Neuron (in vitro differentiated cells): ENCODE results near the gene OLFML3.
"Not testable (repeated sequence)": the region's sequence is repeated elsewhere in the genome, so short reads cannot be mapped to it uniquely, and the experiment has no call there.

Experiments
- H2AFZ ChIP-seq: one replicate; pipeline ENCODE4 v1.6.1; 2013; ENCODE audit warnings: low read depth, mild to moderate bottlenecking, inconsistent platforms, low read length, moderate library complexity
- H3K27me3 ChIP-seq: one replicate; pipeline ENCODE4 v1.6.1; 2013; ENCODE audit warnings: low read length; ENCODE audit not compliant: insufficient read depth
- H3K36me3 ChIP-seq: one replicate; pipeline ENCODE4 v1.6.1; 2013; ENCODE audit warnings: low read length; ENCODE audit not compliant: insufficient read depth
- H3K4me1 ChIP-seq: one replicate; pipeline ENCODE4 v1.6.1; 2013; ENCODE audit warnings: low read length; ENCODE audit not compliant: insufficient read depth
- H3K4me3 ChIP-seq: 2 replicates; pipeline ENCODE4 v1.5.1; 2013; ENCODE audit warnings: mild to moderate bottlenecking, low read length, moderate library complexity
- H3K9me3 ChIP-seq: one replicate; pipeline ENCODE4 v1.6.1; 2013; ENCODE audit warnings: low read length

Gene OLFML3

GRCh38 chr1:114008480-114008941 is 29.2 kb downstream of the OLFML3 start:
- Histone ChIP-seq H3K36me3 (no peaks in the 10 kb centered on the region), H3K27me3 (no peaks in the 10 kb centered on the region), H3K9me3 (no peaks in the 10 kb centered on the region), H3K4me1 (peaks cover under 1% of the 10 kb centered on the region), H3K4me3 (no peak overlapping the region), H2AFZ (no peak overlapping the region)

- Histone ChIP-seq H2AFZ (no peak overlapping the region), H3K4me3 (no peak overlapping the region), H3K36me3 (no peaks in the 10 kb centered on the region), H3K4me1 (no peaks in the 10 kb centered on the region), H3K27me3 (no peaks in the 10 kb centered on the region), H3K9me3 (no peaks in the 10 kb centered on the region)
These were observed 29.7 kb downstream of the OLFML3 start for GRCh38 chr1:114008993-114009392.

DNA sequence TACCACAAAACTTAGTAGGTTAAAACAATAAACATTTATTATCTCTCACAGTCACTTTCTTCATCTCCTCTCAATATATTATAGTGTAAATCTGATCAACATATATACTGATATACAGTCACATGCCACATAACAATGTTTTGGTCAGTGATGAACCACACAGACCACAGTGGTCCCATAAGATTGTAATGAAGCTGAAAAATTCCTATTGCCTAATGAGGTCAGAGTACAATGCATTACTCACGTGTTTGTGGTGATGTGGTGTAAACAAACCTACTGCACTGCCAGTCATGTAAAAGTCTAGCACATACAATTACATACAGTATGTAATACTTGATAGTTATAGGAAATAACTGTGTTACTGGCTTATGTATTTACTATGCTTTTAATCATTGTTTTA is 30.1 kb downstream of the OLFML3 start:
- Histone ChIP-seq H3K4me3 (no peak overlapping the region), H3K36me3 (no peaks in the 10 kb centered on the region), H3K4me1 (no peaks in the 10 kb centered on the region), H3K27me3 (no peaks in the 10 kb centered on the region), H3K9me3 (no peaks in the 10 kb centered on the region), H2AFZ (no peak overlapping the region)

- H3K9me3 ChIP-seq = no peaks in the 10 kb centered on the region
- H3K4me3 ChIP-seq = no peak overlapping the region
- no peaks in the 10 kb centered on the region for H3K36me3 ChIP-seq
- no peak overlapping the region for H2AFZ ChIP-seq
- H3K27me3 ChIP-seq = no peaks in the 10 kb centered on the region
- H3K4me1 ChIP-seq = no peaks in the 10 kb centered on the region
These were observed 31.3 kb downstream of the OLFML3 start for GRCh38 chr1:114010433-114011184.

- Histone ChIP-seq H2AFZ (no peak overlapping the region), H3K27me3 (peaks cover 3% of the 10 kb centered on the region), H3K4me1 (no peaks in the 10 kb centered on the region), H3K36me3 (no peaks in the 10 kb centered on the region), H3K9me3 (no peaks in the 10 kb centered on the region), H3K4me3 (no peak overlapping the region)
These were observed 32.5 kb downstream of the OLFML3 start for GRCh38 chr1:114011796-114012195.

DNA sequence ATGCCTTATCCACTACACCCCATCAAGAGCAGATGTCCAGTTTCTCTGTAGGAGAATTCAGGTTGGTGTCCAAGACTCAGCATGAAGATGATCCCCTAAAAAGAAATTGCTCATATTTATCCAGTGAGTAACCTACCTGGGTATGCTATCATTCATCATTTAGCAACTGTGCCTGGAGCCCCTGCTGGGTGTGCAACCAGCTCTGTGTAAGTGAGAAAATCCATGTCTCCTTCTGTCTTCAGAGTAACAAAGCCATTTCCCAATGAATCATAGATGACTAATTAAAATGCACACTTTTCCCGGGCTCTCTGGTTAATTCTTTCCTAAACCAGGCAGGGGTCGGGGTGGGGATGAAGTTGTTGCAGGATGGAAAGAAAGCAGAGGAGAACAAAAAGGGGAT is 35.8 kb downstream of the OLFML3 start:
- Histone ChIP-seq H3K27me3 (peaks cover 3% of the 10 kb centered on the region), H3K9me3 (no peaks in the 10 kb centered on the region), H3K36me3 (no peaks in the 10 kb centered on the region), H3K4me3 (no peak overlapping the region), H3K4me1 (no peaks in the 10 kb centered on the region), H2AFZ (no peak overlapping the region)

- not testable (repeated sequence) for H3K4me1 ChIP-seq, H2AFZ ChIP-seq, H3K9me3 ChIP-seq, H3K36me3 ChIP-seq, H3K27me3 ChIP-seq, H3K4me3 ChIP-seq
These were observed 40.5 kb downstream of the OLFML3 start for GRCh38 chr1:114019724-114020123.

GRCh38 chr1:114021665-114022099 is 42.4 kb downstream of the OLFML3 start:
- H2AFZ ChIP-seq = no peak overlapping the region
- no peaks in the 10 kb centered on the region for H3K4me1 ChIP-seq
- no peaks in the 10 kb centered on the region for H3K27me3 ChIP-seq
- no peaks in the 10 kb centered on the region for H3K9me3 ChIP-seq
- H3K4me3 ChIP-seq = no peak overlapping the region
- no peaks in the 10 kb centered on the region for H3K36me3 ChIP-seq

- H3K9me3 ChIP-seq = no peaks in the 10 kb centered on the region
- H3K27me3 ChIP-seq = no peaks in the 10 kb centered on the region
- no peak overlapping the region for H2AFZ ChIP-seq
- no peaks in the 10 kb centered on the region for H3K4me1 ChIP-seq
- no peaks in the 10 kb centered on the region for H3K36me3 ChIP-seq
- no peak overlapping the region for H3K4me3 ChIP-seq
These were observed 43.6 kb downstream of the OLFML3 start for GRCh38 chr1:114022877-114023276.

DNA sequence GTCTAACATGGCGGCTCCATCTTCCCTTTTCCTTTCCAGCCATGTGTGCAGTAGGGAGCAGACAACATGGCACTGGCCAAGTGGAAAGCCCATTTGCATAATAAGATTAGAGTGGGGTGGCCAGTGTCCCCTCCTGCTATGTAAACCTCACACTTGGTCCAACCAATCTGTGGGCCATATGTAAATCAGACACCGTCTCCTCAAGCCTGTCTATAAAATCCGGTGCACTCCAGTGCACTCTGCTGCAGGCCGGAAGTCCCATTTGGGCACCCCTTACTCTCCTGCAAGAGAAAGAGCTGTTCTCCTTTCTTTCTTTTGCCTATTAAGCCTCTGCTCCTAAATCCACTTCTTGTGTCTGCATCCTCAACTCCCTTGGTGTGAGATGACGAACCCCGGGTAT is 44.1 kb downstream of the OLFML3 start:
- Histone ChIP-seq H3K4me1 (no peaks in the 10 kb centered on the region), H3K27me3 (no peaks in the 10 kb centered on the region), H3K9me3 (no peaks in the 10 kb centered on the region), H3K4me3 (no peak overlapping the region), H3K36me3 (no peaks in the 10 kb centered on the region), H2AFZ (no peak overlapping the region)

GRCh38 chr1:114024049-114024448 is 44.8 kb downstream of the OLFML3 start:
- Histone ChIP-seq H3K4me3 (no peak overlapping the region), H3K36me3 (no peaks in the 10 kb centered on the region), H3K4me1 (no peaks in the 10 kb centered on the region), H3K27me3 (no peaks in the 10 kb centered on the region), H3K9me3 (no peaks in the 10 kb centered on the region), H2AFZ (no peak overlapping the region)

DNA sequence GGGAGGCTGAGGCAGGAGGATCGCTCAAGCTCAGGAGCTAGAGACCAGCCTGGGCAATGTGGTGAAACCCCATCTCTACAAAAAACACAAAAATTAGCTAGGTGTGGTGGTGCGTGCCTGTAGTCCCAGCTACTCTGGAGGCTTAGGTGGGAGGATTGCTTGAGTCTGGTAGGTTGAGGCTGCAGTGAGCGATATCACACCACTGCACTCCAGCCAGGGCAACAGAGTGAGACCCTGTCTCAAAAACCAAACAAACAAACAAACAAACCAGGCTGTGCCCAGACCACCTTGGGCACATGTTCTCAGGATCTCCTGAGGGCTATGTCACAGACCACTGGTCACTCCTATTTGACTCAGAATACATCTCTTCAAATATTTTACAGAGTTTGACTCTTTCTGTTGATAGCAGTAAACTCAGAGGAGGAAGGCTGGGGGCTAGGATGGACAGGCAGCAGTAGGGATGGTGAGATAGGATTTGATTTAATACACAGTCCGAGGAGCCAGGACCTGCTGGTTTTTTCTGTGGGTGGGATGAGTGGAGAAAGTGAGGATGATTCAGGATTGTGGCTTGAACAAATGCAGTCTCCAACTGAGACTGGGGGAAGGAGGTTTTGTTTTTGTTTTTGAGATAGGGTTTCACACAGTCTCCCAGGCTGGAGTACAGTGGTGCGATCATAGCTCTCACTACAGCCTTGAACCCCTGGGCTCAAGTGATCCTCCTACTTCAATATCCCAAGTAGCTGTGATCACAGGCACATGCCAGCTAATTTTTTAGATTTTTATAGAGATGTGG is 46.5 kb downstream of the OLFML3 start:
- Histone ChIP-seq H3K4me3 (no peak overlapping the region), H3K27me3 (no peaks in the 10 kb centered on the region), H2AFZ (no peak overlapping the region), H3K36me3 (no peaks in the 10 kb centered on the region), H3K9me3 (no peaks in the 10 kb centered on the region), H3K4me1 (no peaks in the 10 kb centered on the region)

GRCh38 chr1:114026797-114027196 is 47.5 kb downstream of the OLFML3 start:
- Histone ChIP-seq H3K4me1 (no peaks in the 10 kb centered on the region), H2AFZ (no peak overlapping the region), H3K36me3 (no peaks in the 10 kb centered on the region), H3K9me3 (no peaks in the 10 kb centered on the region), H3K4me3 (no peak overlapping the region), H3K27me3 (no peaks in the 10 kb centered on the region)
